DOHH2 (cell line): ENCODE results near the gene TRIM15.

Source experiments
- CTCF ChIP-seq: fragments of 200-600 bp; sonication (generic); IDR thresholded peaks from one replicate; pipeline ENCODE4 v1.5.1; 2014; ENCODE audit warnings: antibody characterized with exemption, mild to moderate bottlenecking, low read depth, low read length; ENCODE audit not compliant: poor library complexity, severe bottlenecking
- EZH2phosphoT487 ChIP-seq: fragments of 200-600 bp; sonication (generic); IDR thresholded peaks from 2 replicates; pipeline ENCODE4 v1.6.1; 2017; ENCODE audit warnings: borderline replicate concordance, mild to moderate bottlenecking, antibody characterized with exemption, low read length, moderate library complexity, mixed read lengths

GRCh38 chr6:30145818-30146217, 17.5 kb upstream of the TRIM15 start:
- TF ChIP-seq CTCF (no peak), EZH2phosphoT487 (no peak)
